IPS-20b (cell line): Measurements from ENCODE around the gene TRIM7.

Experiments used
- H3K27ac ChIP-seq: one replicate; pipeline ENCODE4 v1.5.1; 2013; ENCODE audit warnings: low read length
- H3K27me3 ChIP-seq: 2 replicates; pipeline ENCODE4 v1.6.1; 2013; ENCODE audit warnings: mild to moderate bottlenecking, low read length, inconsistent platforms; ENCODE audit not compliant: insufficient read depth
- H3K36me3 ChIP-seq: 2 replicates; pipeline ENCODE4 v1.6.1; 2013; ENCODE audit warnings: low read depth, mild to moderate bottlenecking, inconsistent platforms, low read length, moderate library complexity; ENCODE audit not compliant: insufficient read depth
- H3K4me1 ChIP-seq: 2 replicates; pipeline ENCODE4 v1.6.1; 2013; ENCODE audit warnings: mild to moderate bottlenecking, control low read depth, inconsistent platforms, low read length, moderate library complexity; ENCODE audit not compliant: insufficient read depth
- H3K4me3 ChIP-seq: 2 replicates; pipeline ENCODE4 v1.5.1; 2013; ENCODE audit warnings: mild to moderate bottlenecking, low read length, inconsistent platforms
- H3K9ac ChIP-seq: 2 replicates; pipeline ENCODE4 v1.6.1; 2013; ENCODE audit warnings: low read depth, mild to moderate bottlenecking, inconsistent platforms, low read length, moderate library complexity
- H3K9me3 ChIP-seq: 2 replicates; pipeline ENCODE4 v1.6.1; 2013; ENCODE audit warnings: mild to moderate bottlenecking, low read depth, low read length, inconsistent platforms; ENCODE audit not compliant: insufficient read depth

Gene TRIM7

DNA sequence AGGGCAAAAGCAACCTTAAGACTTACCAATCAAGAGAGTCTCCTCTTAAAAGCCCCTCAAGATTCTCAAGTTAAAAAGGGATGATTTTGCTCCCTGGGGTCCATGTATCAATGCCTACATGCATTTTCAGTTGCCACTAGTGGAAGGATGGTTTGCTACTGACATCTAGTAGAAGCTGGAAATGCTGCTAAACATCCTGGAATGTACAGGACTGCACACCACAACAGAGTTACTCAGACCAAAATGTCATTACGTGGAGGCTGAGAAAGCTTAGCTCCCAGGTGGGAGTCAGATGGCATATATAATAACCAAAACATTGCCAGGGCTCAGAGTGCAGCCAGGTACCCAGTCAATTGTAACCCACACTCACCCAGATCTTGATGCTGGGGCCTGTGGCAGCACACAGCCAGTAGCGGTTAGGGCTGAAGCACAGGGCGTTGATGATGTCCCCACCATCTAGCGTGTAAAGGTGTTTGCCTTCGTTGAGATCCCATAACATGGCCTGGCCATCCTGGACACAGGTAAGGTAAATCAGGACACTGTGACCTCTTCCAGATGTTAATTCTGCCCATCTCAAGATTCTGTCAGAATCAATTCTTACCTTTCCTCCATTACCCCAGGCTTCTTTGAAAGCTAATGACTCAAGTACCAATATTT is 32.9 kb upstream of the TRIM7 start:
- H3K9me3 ChIP-seq = no peaks in the 10 kb centered on the region
- H3K27me3 ChIP-seq = no peaks in the 10 kb centered on the region
- peaks cover 86% of the 10 kb centered on the region for H3K36me3 ChIP-seq
- H3K4me1 ChIP-seq = peaks cover 10% of the 10 kb centered on the region
- no peak overlapping the region for H3K9ac ChIP-seq
- H3K27ac ChIP-seq = no peak overlapping the region
- no peak overlapping the region for H3K4me3 ChIP-seq

DNA sequence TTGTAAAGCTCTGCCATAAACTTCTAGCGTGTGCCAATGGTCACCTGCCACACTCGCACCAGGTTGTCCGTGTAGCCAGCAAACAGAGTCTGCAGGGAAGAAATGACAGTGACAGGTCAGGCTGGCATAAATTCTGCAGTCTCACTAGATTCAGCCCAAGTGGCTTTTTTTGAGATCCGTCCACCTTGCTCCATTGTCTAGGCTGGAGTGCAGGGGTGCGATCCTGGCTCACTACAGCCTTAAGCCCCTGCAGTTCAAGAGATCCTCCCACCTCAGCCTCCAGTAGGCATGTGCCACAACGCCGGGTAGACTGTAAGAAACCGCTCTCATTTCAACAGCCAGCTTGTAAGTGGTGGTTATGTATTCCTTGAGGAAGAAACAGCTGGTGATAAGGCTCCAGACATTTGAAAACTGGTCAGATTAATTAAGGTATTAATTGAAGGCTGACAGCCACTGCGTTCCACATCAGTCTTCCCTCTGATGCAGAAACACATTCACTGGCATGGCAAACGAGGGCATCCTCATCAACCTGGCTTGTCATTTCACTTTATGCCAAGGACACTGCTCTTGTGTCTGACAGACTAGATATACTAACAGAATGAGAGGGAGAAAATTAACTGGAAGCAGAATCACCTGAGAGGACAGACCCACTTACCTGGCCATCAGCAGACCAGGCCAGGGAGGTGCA is 32.1 kb upstream of the TRIM7 start:
- Histone ChIP-seq H3K9ac (no peak overlapping the region), H3K36me3 (peaks cover 86% of the 10 kb centered on the region), H3K27me3 (no peaks in the 10 kb centered on the region), H3K4me1 (peaks cover 8% of the 10 kb centered on the region), H3K9me3 (no peaks in the 10 kb centered on the region), H3K27ac (no peak overlapping the region), H3K4me3 (no peak overlapping the region)

DNA sequence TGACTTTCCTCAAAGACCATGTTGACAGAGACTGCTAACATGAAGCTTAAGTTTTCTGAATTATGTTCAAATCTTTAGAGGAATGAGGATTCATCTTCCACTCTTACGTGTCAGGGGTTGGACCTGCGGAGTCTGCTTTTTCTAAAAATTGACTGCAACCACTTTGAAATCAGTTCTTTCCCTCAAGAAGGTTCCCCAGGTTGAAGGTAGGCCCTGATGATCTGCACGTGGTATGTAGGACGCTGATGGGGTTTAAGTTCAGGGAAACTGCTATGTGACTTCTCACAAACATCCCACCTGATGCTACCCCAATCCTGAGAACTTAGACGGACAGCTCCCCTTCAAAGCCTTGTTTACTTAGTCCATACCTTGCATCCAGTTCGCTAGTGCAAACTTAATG is 31.5 kb upstream of the TRIM7 start:
- H3K36me3 ChIP-seq = peaks cover 86% of the 10 kb centered on the region
- no peak overlapping the region for H3K27ac ChIP-seq

DNA sequence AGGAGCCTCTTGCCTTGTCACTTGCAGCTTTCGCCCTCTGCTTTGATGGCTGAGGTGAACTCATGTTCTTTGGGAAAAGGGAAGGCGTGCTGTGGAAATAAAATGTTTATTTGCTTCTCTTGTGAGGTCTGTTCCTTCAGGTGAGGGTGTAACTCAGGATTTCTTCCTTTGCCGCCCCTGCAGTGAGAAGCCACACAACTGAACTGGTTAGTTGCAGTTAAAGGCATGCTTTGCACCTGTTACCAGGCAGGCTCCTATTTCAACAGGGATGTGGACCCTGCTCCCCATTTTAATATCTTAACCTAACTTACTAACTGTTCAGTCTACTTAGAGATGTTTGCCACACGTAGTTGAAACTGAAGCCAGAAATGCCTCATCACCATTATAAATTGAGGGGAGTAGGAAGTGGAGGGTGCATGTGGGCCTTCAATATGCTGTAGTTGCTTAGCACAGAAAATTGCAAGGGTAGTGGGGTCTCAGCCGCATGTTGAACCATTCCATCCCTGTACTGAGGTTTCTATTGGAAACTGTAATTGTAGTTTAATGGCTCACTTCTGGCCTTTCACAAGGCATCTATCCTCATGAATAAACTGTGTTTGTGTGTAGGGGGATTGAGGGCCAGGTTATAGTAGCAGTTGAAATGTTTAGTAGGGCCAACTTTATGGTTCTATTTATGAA is 30.8 kb upstream of the TRIM7 start:
- H3K9me3 ChIP-seq = no peaks in the 10 kb centered on the region
- no peaks in the 10 kb centered on the region for H3K4me1 ChIP-seq
- no peak overlapping the region for H3K4me3 ChIP-seq
- H3K36me3 ChIP-seq = peaks cover 85% of the 10 kb centered on the region
- H3K27me3 ChIP-seq = no peaks in the 10 kb centered on the region
- no peak overlapping the region for H3K9ac ChIP-seq
- H3K27ac ChIP-seq = no peak overlapping the region

More for the DNA sequence above, 31.5 kb upstream of the TRIM7 start:
- no peaks in the 10 kb centered on the region for H3K27me3 ChIP-seq
- H3K9me3 ChIP-seq = no peaks in the 10 kb centered on the region
- no peak overlapping the region for H3K9ac ChIP-seq
- H3K4me3 ChIP-seq = no peak overlapping the region
- H3K4me1 ChIP-seq = peaks cover 2% of the 10 kb centered on the region

DNA sequence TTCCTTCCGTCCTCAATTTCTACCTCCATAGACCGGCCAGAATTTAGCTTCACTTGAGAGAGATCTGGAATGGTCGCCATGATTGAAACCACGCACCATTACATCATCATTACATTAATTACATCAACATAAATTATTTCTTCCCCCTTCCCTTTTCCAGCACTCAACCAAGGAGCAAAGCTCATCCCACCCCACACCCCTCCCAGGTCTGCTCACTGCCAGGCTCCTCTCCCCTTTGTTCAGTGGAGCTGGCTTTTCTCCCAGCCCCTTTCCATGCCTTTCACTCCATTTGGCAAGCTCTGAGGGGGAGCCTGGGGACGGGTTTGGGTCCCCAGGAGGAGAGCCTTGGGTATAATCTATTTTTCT is 30.3 kb upstream of the TRIM7 start:
- Histone ChIP-seq H3K27ac (no peak overlapping the region), H3K36me3 (peaks cover 85% of the 10 kb centered on the region), H3K9ac (no peak overlapping the region), H3K4me3 (no peak overlapping the region), H3K4me1 (no peaks in the 10 kb centered on the region), H3K9me3 (no peaks in the 10 kb centered on the region), H3K27me3 (no peaks in the 10 kb centered on the region)

DNA sequence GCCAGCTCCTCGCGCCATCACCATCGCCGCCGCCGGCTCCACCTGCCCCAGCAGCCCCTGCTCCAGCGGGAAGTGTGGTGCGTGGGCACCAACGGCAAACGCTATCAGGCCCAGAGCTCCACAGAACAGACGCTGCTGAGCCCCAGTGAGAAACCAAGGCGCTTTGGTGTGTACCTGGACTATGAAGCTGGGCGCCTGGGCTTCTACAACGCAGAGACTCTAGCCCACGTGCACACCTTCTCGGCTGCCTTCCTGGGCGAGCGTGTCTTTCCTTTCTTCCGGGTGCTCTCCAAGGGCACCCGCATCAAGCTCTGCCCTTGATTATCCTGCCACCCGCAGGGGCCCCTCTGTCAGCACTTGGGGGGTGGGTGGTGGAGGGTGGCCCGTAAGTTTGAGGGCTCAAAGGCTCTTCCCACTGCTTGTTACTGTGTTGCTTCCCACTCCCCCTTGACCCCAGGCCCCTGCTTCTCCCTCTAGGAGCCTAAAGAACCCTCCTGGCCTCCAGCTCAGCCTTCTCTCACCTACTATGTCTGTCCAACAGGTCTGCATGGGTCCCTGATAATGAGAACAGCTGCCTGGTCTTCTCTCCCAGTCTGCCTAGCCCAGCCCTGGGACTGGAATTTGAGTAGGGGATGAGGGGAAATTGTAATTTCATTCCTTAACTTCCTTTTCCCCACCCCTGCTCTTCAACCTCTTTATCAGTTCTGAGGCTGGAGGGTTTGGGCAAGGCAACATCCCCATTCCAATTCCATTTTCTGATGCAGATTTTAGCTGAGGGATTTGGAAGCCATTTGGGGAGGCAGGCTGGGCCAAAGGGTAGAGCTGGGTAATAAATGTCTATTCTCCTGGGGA is 29.7 kb upstream of the TRIM7 start:
- Histone ChIP-seq H3K9me3 (no peaks in the 10 kb centered on the region), H3K9ac (no peak overlapping the region), H3K36me3 (peaks cover 82% of the 10 kb centered on the region), H3K27me3 (no peaks in the 10 kb centered on the region), H3K4me3 (no peak overlapping the region), H3K4me1 (no peaks in the 10 kb centered on the region), H3K27ac (no peak overlapping the region)

DNA sequence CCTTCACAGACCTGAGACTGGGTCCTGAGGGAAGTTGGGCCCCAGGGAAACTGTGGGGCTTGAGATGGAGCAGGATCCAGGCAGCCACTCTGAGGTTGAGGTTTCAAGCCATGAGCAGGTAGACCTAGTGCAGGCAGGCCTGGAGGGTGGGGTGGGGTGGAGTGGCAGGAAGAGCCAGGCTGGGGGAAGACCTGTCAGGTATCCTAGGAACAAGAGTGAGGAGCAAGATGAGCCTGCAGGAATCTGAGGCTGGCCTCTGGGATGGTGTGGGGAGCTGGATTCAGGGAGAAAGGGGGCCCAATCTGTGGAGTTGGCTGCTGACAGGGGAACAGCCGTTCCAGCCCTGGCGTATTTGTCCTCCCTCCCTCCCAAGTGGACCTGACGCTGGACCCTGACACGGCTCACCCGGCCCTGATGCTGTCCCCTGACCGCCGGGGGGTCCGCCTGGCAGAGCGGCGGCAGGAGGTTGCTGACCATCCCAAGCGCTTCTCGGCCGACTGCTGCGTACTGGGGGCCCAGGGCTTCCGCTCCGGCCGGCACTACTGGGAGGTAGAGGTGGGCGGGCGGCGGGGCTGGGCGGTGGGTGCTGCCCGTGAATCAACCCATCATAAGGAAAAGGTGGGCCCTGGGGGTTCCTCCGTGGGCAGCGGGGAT is 28.9 kb upstream of the TRIM7 start:
- Histone ChIP-seq H3K9me3 (no peaks in the 10 kb centered on the region), H3K4me3 (no peak overlapping the region), H3K27ac (no peak overlapping the region), H3K9ac (no peak overlapping the region), H3K36me3 (peaks cover 82% of the 10 kb centered on the region), H3K27me3 (no peaks in the 10 kb centered on the region), H3K4me1 (no peaks in the 10 kb centered on the region)

DNA sequence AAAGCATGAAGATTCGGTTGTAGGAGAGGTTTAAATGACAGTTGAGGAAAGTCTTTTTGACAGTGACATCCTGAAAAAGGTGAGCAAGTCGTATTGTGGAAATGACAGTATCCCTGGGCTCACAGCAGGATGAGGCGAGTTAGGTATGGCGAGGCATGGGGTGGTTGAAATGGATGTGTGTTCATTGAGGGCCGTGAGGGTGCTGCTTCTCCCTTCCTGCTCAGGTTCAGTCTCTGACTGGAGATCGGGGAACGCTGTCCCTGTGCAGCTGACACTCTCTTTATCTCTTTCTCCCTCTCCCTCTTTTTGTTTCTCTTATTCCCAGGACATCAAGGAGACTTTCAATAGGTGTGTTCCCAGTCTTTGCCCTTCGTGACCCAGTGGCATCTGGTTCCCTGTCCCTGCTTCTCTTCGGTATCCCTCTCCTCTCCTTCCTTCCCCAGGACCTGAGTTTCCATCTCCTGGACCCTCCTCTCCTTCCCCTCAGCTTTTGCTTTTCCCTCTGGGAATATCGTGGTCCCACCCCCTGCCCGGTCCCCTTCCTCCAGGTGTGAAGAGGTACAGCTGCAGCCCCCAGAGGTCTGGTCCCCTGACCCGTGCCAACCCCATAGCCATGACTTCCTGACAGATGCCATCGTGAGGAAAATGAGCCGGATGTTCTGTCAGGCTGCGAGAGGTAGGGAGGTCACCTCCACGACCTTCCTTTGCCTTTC is 28.2 kb upstream of the TRIM7 start:
- no peak overlapping the region for H3K27ac ChIP-seq
- peaks cover 76% of the 10 kb centered on the region for H3K36me3 ChIP-seq
- no peak overlapping the region for H3K9ac ChIP-seq
- H3K4me3 ChIP-seq = no peak overlapping the region
- H3K27me3 ChIP-seq = no peaks in the 10 kb centered on the region
- H3K4me1 ChIP-seq = no peaks in the 10 kb centered on the region
- H3K9me3 ChIP-seq = no peaks in the 10 kb centered on the region

DNA sequence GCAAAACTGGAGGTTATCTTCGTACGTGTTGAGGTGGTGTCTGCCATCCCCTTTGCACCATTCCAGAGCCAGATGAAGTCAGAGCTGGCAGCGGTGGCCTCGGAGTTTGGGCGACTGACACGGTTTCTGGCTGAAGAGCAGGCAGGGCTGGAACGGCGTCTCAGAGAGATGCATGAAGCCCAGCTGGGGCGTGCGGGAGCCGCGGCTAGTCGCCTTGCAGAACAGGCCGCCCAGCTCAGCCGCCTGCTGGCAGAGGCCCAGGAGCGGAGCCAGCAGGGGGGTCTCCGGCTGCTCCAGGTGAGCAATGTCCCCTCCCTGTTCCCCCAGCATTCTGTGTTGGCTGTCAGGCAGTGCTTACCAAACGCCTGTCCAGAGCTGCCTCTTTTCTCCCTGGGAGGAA is 27.6 kb upstream of the TRIM7 start:
- H3K27ac ChIP-seq = no peak overlapping the region
- no peaks in the 10 kb centered on the region for H3K9me3 ChIP-seq
- H3K4me3 ChIP-seq = no peak overlapping the region
- H3K4me1 ChIP-seq = no peaks in the 10 kb centered on the region
- no peak overlapping the region for H3K9ac ChIP-seq
- H3K36me3 ChIP-seq = peaks cover 69% of the 10 kb centered on the region
- H3K27me3 ChIP-seq = no peaks in the 10 kb centered on the region

DNA sequence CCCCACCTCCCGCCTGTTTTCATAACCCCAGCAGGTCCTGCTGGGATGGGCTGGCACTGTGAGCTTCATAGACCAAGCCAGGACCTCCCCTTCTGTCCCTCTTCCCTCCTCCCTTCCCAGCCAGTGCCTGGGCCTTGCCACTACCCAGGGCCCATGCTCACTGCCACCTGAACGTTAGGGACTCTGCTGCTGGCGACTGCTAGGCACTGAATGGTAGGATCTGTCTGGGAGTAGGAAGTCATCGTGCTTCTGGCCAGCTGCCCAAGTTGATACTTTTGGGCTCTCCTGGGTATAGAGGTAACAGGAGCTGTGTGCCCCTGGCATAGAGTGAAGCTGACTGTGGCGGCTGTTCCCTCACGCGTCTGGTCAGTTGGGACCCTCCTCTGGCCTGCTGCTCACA is 26.4 kb upstream of the TRIM7 start:
- no peaks in the 10 kb centered on the region for H3K27me3 ChIP-seq
- no peaks in the 10 kb centered on the region for H3K9me3 ChIP-seq
- H3K9ac ChIP-seq = no peak overlapping the region
- H3K4me1 ChIP-seq = no peaks in the 10 kb centered on the region
- H3K27ac ChIP-seq = no peak overlapping the region
- H3K4me3 ChIP-seq = no peak overlapping the region
- peaks cover 65% of the 10 kb centered on the region for H3K36me3 ChIP-seq

DNA sequence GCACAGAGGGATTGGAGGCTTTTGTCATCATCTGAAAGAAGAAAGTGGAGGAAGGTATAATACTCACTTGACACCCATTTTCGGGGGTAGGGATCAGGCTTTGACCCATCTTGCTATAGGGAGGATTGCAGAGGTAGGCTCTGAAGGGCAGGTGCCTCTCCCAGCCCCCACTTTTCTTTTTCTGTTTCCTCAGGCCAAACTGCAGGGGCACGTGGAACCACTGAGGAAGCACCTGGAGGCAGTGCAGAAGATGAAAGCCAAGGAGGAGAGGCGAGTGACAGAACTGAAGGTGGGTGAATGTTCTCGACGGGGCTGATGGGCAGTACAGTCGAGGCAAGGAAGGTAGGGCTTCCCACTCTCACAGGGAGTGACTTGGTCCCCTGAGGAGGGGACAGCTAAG is 25.6 kb upstream of the TRIM7 start:
- no peak overlapping the region for H3K27ac ChIP-seq
- peaks cover 58% of the 10 kb centered on the region for H3K36me3 ChIP-seq
- H3K9me3 ChIP-seq = no peaks in the 10 kb centered on the region
- H3K4me3 ChIP-seq = no peak overlapping the region
- H3K4me1 ChIP-seq = no peaks in the 10 kb centered on the region
- no peak overlapping the region for H3K9ac ChIP-seq
- H3K27me3 ChIP-seq = no peaks in the 10 kb centered on the region
